Prostate gland (tissue), 2 donors: Measurements from ENCODE around the gene RPS6KA2.

Experiments
- POLR2A ChIP-seq: fragments of 450-650 bp; IDR thresholded peaks from one replicate; pipeline ENCODE4 v1.6.1; 2016; ENCODE audit warnings: antibody characterized with exemption, mild to moderate bottlenecking
- TF ChIP-seq, protein P1 (sequence below), 4 experiments: fragments of 200-600 bp in 2 of 4; fragments of 450-650 bp in 2 of 4; sonication (generic) in 2 of 4; IDR thresholded peaks; 1 replicate in 3 of 4; 2 replicates in 1 of 4; pipeline ENCODE4 v1.5.1; 2016 to 2019; ENCODE audit warnings: antibody characterized with exemption in 4 of 4, mild to moderate bottlenecking in 2 of 4, moderate library complexity in 2 of 4

DNA sequence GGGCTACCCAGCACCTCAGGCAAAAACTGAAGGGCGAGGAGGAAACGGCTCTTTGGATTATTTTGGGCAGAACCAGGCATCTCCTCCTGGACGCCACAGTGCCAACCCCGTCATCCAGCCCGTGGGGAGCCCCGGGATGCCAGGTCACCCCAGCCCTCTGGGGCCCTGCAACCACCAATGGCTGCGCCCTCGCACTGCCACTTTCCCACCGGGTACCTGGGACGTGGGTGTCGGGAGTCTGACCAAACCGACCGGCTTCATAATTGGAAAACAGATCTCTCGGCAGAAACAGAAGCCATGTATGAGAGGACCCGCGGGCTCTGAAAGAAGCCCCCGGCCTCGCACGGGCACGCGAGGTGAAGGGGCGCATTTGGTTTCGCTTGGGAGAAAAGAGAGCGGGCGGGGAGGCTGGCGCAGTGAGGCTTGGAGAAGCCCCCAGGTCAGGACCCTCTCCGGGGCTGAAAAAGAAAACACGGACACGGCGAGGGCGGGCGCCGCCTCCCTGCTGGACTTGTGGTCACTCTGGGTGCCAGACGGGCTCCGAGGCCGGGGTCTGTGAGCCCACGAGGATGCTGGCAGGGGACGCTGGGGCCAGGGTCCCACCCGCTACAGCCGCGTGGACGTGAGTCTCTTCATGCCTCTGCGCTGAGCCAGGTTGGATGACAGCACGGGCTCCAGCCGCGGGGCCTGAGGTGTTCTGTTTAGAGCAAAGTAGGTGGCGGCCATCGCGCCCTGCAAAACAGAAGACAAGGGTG lies 214.7 kb downstream of the RPS6KA2 start:
- TF ChIP-seq, protein P1, sequence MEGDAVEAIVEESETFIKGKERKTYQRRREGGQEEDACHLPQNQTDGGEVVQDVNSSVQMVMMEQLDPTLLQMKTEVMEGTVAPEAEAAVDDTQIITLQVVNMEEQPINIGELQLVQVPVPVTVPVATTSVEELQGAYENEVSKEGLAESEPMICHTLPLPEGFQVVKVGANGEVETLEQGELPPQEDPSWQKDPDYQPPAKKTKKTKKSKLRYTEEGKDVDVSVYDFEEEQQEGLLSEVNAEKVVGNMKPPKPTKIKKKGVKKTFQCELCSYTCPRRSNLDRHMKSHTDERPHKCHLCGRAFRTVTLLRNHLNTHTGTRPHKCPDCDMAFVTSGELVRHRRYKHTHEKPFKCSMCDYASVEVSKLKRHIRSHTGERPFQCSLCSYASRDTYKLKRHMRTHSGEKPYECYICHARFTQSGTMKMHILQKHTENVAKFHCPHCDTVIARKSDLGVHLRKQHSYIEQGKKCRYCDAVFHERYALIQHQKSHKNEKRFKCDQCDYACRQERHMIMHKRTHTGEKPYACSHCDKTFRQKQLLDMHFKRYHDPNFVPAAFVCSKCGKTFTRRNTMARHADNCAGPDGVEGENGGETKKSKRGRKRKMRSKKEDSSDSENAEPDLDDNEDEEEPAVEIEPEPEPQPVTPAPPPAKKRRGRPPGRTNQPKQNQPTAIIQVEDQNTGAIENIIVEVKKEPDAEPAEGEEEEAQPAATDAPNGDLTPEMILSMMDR (IDR thresholded peaks at IDR 0.05) = no peak
- no peak for TF ChIP-seq POLR2A
